Neural crest cell (in vitro differentiated cells): Measurements from ENCODE around the gene CDH1. TPM values are rescaled to one million over a fixed set of nuclear protein-coding genes. Genes with fewer than 3 reads are reported as not detected.

Source experiments
- DNase-seq: peaks from one replicate; pipeline ENCODE4 v3.0.0; 2021; ENCODE audit warnings: low read depth, mixed read lengths, low spot score
- H3K27ac Mint-ChIP-seq: one replicate; pipeline ENCODE4 v1.8.0; 2021; ENCODE audit warnings: mild to moderate bottlenecking, mixed read lengths; ENCODE audit not compliant: unreplicated experiment
- H3K27me3 Mint-ChIP-seq: 2 replicates; pipeline ENCODE4 v1.8.0; 2021; ENCODE audit warnings: low read depth, mild to moderate bottlenecking, mixed read lengths
- H3K36me3 Mint-ChIP-seq: 2 replicates; pipeline ENCODE4 v1.8.0; 2021; ENCODE audit warnings: low read depth, mild to moderate bottlenecking, mixed read lengths
- H3K4me1 Mint-ChIP-seq: 2 replicates; pipeline ENCODE4 v1.8.0; 2021; ENCODE audit warnings: mixed read lengths
- H3K4me3 Mint-ChIP-seq: one replicate; pipeline ENCODE4 v1.8.0; 2021; ENCODE audit warnings: mild to moderate bottlenecking, mixed read lengths
- H3K9me3 Mint-ChIP-seq: 2 replicates; pipeline ENCODE4 v1.8.0; 2021; ENCODE audit warnings: mixed read lengths
- total RNA-seq: library from RNA; stranded (reverse); gene quantifications from 2 replicates; pipeline ENCODE4 v1.2.1, GENCODE V29; 2021
- TF ChIP-seq, protein P1 (sequence below): fragments of 200-600 bp; sonication (generic); conservative IDR thresholded peaks from 2 replicates; pipeline ENCODE4 v1.5.0; 2021; ENCODE audit warnings: antibody characterized with exemption, mild to moderate bottlenecking

The CDH1 gene
- total RNA-seq, 1 donor from 2014 or later: 1.1 TPM

DNA sequence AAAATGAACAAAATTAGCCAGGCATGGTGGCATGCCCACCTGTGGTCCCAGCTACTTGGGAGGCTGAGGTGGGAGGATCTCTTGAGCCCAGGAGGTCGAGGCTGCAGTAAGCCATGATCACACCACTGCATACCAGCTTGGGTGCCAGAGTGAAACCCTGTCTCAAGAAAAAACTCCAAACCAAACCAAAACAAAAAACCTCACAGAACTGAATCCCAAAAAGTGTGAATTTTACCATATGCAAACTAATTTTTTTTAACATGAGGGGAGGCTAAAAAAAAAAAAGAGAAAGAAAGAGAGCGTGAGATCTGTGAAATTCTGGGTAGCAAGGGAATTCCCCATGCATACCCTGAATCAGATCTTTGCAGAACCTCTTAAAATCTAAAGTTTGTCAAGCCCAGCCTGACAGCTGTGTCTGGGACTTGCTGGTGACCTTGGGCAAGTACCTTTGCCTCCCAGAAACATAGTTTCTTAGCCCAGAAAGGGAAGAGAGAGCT is 17.1 kb upstream of the CDH1 start:
- DNase-seq: no peak
- Mint-ChIP-seq H3K36me3 (no peaks in the 10 kb centered on the region), H3K9me3 (no peaks in the 10 kb centered on the region), H3K27ac (no peak overlapping the region), H3K4me1 (peaks cover 8% of the 10 kb centered on the region), H3K4me3 (no peak overlapping the region), H3K27me3 (no peaks in the 10 kb centered on the region)
- TF ChIP-seq, protein P1, sequence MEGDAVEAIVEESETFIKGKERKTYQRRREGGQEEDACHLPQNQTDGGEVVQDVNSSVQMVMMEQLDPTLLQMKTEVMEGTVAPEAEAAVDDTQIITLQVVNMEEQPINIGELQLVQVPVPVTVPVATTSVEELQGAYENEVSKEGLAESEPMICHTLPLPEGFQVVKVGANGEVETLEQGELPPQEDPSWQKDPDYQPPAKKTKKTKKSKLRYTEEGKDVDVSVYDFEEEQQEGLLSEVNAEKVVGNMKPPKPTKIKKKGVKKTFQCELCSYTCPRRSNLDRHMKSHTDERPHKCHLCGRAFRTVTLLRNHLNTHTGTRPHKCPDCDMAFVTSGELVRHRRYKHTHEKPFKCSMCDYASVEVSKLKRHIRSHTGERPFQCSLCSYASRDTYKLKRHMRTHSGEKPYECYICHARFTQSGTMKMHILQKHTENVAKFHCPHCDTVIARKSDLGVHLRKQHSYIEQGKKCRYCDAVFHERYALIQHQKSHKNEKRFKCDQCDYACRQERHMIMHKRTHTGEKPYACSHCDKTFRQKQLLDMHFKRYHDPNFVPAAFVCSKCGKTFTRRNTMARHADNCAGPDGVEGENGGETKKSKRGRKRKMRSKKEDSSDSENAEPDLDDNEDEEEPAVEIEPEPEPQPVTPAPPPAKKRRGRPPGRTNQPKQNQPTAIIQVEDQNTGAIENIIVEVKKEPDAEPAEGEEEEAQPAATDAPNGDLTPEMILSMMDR: no peak

DNA sequence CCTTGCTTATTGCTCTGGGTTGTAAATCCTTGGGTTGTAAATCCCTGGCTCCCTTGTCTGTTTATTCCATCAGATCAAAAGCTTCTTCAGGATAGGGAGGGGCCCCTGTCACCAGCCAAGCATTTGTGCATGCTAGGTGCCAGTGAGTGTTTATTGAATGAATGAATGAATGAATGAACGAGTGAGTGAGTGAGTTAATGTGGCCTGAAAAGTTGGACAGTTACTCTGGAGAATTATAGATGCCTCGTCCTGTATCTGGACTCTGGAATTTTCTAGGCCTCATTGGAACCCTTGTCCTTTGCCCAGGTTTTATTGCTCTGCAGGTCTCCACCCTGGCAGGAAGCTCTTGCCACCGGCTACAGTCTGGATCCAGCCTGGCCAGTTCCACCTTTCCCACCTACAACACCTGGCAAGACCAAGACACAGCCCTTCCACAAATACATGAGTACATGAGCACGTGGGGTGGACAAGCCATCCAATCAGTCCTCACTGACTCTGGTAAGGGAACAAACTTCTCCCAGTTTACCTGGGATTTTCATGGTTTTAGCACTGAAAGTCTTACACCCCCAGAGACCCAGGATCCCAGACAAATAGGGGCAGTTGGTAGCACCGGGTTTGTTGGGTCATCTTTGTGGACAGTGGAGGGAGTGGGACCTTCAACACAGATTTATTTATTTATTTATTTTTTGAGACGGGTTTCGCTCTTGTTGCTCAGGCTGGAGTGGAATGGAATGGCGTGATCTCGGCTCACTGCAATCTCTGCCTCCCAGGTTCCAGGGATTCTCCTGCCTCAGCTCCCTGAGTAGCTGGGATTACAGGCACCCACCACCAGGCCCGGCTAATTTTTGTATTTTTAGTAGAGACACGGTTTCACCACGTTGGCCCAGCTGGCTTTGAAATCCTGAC is 14.7 kb upstream of the CDH1 start:
- Mint-ChIP-seq H3K27me3 (no peaks in the 10 kb centered on the region), H3K27ac (no peak overlapping the region), H3K4me3 (no peak overlapping the region), H3K36me3 (no peaks in the 10 kb centered on the region), H3K9me3 (no peaks in the 10 kb centered on the region), H3K4me1 (no peaks in the 10 kb centered on the region)
- TF ChIP-seq, protein P1: no peak
- no peak for DNase-seq

DNA sequence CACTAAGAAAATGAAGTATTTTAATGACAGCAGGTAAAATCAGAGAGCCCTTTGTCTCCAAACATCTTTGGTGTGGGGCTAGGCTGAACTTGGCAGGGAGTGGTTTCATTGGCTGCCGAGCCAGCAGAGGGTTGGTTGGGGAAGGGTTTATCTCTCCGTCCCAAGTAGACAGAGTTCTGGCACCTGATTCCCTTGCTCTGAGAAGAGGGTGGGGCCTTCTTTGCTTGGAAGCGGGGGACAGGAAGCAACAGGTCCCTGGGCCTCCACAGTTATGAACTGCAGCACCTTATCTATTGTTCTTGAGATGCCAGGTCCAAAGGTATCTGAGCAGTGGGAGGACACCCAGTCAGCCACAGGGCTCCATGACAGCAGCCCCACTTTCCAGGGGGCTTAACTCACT is 12.3 kb upstream of the CDH1 start:
- TF ChIP-seq, protein P1: no peak
- DNase-seq: no peak
- Mint-ChIP-seq H3K4me3 (no peak overlapping the region), H3K9me3 (no peaks in the 10 kb centered on the region), H3K27me3 (no peaks in the 10 kb centered on the region), H3K4me1 (no peaks in the 10 kb centered on the region), H3K36me3 (no peaks in the 10 kb centered on the region), H3K27ac (no peak overlapping the region)

DNA sequence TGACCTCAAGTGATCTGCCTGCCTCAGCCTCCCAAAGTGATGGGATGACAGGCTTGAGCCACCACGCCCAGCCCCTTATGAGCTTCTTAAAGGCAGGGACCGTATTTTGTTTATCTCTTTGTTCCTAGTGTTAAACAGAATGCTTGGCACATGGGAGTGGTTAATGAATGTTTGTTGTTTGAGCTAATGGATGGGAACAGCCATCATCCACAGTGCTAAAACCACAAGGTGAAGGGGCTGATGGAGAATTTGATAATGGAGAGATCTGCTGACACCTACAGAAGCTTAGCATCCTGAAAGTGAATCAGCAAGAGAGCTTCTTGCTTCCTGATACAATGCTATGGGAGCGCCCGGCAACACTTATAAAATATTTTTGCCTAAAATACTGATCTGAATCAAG is 8.6 kb upstream of the CDH1 start:
- Mint-ChIP-seq H3K9me3 (no peaks in the 10 kb centered on the region), H3K27me3 (peaks cover 16% of the 10 kb centered on the region), H3K4me1 (no peaks in the 10 kb centered on the region), H3K36me3 (no peaks in the 10 kb centered on the region), H3K27ac (no peak overlapping the region), H3K4me3 (no peak overlapping the region)
- TF ChIP-seq, protein P1: no peak
- DNase-seq: no peak

DNA sequence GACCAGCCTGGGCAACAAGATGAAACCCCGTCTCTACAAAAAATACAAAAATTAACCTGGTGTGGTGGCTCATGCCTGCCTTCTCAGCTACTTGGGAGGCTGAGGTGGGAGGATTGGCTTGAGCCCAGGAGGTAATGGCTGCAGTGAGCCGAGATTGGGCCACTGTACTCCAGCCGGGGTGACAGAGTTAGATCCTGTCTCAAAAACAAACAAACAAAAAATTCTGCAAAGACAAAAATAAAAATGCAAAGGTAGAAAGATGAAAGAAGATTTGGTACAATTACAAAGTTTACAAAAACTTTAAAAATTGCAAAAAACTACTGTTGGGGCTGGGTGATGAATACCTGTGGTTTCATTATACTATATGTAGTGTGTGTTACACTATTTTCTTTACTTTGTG is 5.5 kb upstream of the CDH1 start:
- H3K9me3 Mint-ChIP-seq: no peaks in the 10 kb centered on the region
- no peak overlapping the region for H3K27ac Mint-ChIP-seq
- H3K27me3 Mint-ChIP-seq: peaks cover 42% of the 10 kb centered on the region
- TF ChIP-seq, protein P1: no peak
- no peak for DNase-seq
- H3K36me3 Mint-ChIP-seq: no peaks in the 10 kb centered on the region
- H3K4me1 Mint-ChIP-seq: peaks cover 1% of the 10 kb centered on the region
- no peak overlapping the region for H3K4me3 Mint-ChIP-seq
